GM19351 (cell line): Measurements from ENCODE around the gene KCNAB2.

Experiments
- ATAC-seq: cut with Tn5 transposase; IDR thresholded peaks from one replicate; pipeline ENCODE4 v1.9.1; 2021; ENCODE audit warnings: mild to moderate bottlenecking, moderate library complexity; ENCODE audit not compliant: unreplicated experiment

KCNAB2 gene

GRCh38 chr1:6143395-6143794 is 97.7 kb downstream of the KCNAB2 start:
- no peak for ATAC-seq

DNA sequence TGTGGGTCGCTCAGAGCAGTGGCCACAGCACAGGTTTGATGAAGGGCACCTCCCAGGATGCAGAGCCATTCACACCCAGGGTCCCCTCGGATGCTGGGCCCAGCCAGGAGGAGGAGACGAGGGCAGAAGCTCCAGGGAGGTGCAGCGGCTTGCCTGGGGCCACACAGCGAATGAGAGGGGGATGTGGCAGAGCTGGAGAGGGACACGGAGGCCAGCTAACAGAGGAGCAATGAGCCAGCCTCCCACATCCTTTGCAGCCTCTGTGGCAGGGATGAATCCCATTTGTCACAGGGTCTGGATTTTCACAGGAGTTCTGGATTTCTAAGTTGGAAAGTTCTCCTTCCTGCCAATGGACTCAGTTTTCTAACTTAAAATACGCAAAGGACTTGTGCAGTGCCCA is 98.5 kb downstream of the KCNAB2 start:
- no peak for ATAC-seq

DNA sequence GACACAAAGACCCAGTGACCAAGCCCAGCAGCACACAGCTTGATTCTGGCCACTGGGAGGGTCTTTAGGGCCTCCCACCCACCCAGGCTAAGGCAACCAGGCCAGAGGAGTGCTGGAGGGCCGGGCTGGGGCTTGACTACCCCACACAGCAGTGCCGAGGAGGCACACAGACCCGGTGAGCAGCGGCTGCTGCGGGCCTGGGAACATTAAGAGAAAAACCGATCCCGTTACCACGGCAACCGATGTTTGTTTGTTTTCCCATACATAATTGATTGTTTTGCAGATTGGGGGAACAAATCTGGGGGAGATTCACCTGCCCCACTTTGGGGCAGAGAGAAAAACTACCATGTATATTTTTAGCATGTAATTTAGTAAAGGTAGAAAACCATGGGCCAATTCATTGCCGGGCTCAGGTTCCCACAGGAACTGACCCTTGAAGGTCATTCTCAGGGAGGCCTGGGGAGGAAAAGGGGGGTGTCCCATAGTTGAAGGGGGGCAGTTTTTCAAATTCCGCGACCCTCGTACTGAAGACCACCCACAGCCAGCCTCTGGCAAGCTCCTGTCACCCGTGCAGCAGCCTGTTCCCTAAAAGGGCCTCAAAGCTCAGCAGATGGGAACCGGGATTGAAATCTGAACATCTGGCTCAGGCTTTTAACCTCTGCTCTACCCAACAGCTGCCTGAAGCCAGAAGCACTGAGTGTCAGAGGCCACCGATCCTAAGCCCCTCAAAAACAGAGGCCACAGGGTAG is 99.1 kb downstream of the KCNAB2 start:
- no peak for ATAC-seq

DNA sequence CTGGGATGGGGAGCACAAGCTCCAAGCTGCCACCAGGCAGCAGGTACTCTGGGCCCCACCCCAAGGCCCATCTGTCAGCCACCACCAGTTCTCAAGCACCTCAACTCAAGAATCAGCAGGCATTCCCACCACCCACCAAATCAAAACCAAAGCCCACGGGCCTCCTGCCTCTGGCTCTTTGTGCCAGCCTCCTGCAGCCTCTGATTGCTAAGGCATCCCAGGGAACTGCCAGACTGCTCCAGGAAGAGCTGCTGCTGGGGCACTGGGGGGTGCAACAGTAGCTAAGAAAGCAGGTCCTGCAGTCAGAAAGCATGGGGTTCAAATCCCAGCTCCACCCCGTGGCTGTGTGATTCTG is 99.7 kb downstream of the KCNAB2 start:
- ATAC-seq = no peak

- no peak for ATAC-seq
These were observed 100.2 kb downstream of the KCNAB2 start for GRCh38 chr1:6145864-6146410.

GRCh38 chr1:6148497-6149241 is 103.0 kb downstream of the KCNAB2 start:
- ATAC-seq = peak; percentile 63

DNA sequence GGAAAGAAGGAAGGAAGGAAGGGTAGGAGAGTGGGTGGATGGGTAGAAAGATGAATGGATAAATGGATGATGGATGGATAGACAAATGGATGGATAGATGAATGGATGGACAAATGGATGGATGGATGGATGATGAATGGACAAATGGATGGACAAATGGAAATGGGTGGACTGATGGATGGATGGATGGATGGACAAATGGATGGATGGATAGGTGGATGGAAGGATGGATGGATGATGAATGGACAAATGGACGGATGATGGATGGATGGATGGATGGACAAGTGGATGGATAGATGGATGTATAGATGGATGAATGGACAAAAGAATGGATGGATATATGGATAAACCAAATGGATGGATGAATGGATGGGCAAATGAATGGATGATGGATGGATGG is 103.9 kb downstream of the KCNAB2 start:
- no peak for ATAC-seq

- ATAC-seq = no peak
These were observed 104.6 kb downstream of the KCNAB2 start for GRCh38 chr1:6150006-6150938.
